NB4 (cell line): ENCODE results near the gene PLEKHM2.

Experiments
- DNase-seq: peaks from one replicate; pipeline ENCODE4 v3.0.0; 2010; ENCODE audit warnings: low read depth
- H3K4me3 ChIP-seq: one replicate; pipeline ENCODE4 v1.5.1; 2011; ENCODE audit warnings: mild to moderate bottlenecking, low read depth, low read length, moderate library complexity
- CTCF ChIP-seq: IDR thresholded peaks from one replicate; pipeline ENCODE4 v1.5.1; 2012; ENCODE audit warnings: low read depth, low read length
- MAX ChIP-seq: IDR thresholded peaks from 2 replicates; pipeline ENCODE4 v1.6.1; 2011; ENCODE audit warnings: low read depth, low read length
- MYC ChIP-seq: IDR thresholded peaks from 2 replicates; pipeline ENCODE4 v1.6.1; 2011; ENCODE audit warnings: low read depth, low read length
- POLR2A ChIP-seq: IDR thresholded peaks from 2 replicates; pipeline ENCODE4 v1.6.1; 2011; ENCODE audit warnings: mild to moderate bottlenecking; ENCODE audit not compliant: insufficient read length; ENCODE audit errors: extremely low read depth

Gene PLEKHM2

GRCh38 chr1:15777909-15778707 lies 94.0 kb downstream of the PLEKHM2 start:
- DNase-seq = no peak
- H3K4me3 ChIP-seq = no peak overlapping the region
- TF ChIP-seq CTCF = no peak
- no peak for TF ChIP-seq MAX
- no peak for TF ChIP-seq MYC
- TF ChIP-seq POLR2A = no peak
